Omental fat pad (tissue), 4 donors: ENCODE measurements around the gene MAGI2. TPM values are rescaled to one million over a fixed set of nuclear protein-coding genes. Genes with fewer than 3 reads are reported as not detected.

ENCODE experiments used
- ATAC-seq: fragments of 150-250 bp; one replicate; pipeline ENCODE4 v1.9.1; 2016; ENCODE audit warnings: mild to moderate bottlenecking, moderate library complexity; ENCODE audit not compliant: low FRiP score
- DNase-seq: peaks from one replicate; pipeline ENCODE4 v3.0.0-alpha.2; 2019; ENCODE audit warnings: low spot score
- total RNA-seq, 4 donors: library from RNA; depleted of rRNA; stranded (reverse); fragments of >200 nt; gene quantifications; one replicate each; pipeline ENCODE4 v1.1.0, GENCODE V29; 2016
- TF ChIP-seq, protein P1 (sequence below), 3 donors: fragments of 450-650 bp; IDR thresholded peaks; one replicate each; pipeline ENCODE4 v1.5.1; 2016 to 2017; ENCODE audit warnings: antibody characterized with exemption in 3 of 3, mild to moderate bottlenecking in 3 of 3, moderate library complexity in 2 of 3

Gene MAGI2
- total RNA-seq, 4 donors from 2014 or later = 9.3 to 20.6 (median 13.2) TPM

DNA sequence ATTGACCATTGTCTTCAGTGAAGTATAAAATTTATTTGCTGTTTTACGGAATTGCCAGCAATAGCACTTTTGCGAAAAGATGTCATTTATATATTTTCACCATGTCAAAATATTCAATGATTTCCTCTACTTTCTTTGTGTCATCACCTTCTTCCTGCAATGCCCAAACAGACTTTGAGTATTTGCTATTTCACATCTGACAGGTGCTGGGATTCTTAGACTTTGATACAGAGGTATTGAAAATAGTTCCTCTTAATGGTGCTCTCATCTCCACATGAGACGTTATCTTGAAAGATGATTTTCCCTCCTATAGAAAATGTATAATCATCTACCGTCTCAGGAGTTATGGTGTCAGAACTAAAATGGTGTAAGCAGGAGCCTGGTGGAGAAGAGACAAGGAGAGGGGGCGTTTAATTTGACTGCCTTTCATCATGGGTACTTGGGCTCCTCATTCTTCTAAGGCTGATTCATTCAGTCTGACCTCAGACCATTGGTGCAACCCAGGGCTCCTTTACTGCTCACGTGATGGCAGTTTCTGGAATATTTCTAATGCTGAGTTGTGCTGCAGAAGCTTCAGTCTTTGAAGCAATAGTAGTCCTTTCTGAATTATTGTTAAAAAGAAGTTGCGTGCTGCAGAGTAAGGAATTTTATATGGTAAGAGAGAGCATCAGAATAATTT lies 1250.3 kb downstream of the MAGI2 start:
- DNase-seq (no peak), ATAC-seq (no peak)
- TF ChIP-seq, protein P1, sequence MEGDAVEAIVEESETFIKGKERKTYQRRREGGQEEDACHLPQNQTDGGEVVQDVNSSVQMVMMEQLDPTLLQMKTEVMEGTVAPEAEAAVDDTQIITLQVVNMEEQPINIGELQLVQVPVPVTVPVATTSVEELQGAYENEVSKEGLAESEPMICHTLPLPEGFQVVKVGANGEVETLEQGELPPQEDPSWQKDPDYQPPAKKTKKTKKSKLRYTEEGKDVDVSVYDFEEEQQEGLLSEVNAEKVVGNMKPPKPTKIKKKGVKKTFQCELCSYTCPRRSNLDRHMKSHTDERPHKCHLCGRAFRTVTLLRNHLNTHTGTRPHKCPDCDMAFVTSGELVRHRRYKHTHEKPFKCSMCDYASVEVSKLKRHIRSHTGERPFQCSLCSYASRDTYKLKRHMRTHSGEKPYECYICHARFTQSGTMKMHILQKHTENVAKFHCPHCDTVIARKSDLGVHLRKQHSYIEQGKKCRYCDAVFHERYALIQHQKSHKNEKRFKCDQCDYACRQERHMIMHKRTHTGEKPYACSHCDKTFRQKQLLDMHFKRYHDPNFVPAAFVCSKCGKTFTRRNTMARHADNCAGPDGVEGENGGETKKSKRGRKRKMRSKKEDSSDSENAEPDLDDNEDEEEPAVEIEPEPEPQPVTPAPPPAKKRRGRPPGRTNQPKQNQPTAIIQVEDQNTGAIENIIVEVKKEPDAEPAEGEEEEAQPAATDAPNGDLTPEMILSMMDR (IDR thresholded peaks at IDR 0.05) = no peak

DNA sequence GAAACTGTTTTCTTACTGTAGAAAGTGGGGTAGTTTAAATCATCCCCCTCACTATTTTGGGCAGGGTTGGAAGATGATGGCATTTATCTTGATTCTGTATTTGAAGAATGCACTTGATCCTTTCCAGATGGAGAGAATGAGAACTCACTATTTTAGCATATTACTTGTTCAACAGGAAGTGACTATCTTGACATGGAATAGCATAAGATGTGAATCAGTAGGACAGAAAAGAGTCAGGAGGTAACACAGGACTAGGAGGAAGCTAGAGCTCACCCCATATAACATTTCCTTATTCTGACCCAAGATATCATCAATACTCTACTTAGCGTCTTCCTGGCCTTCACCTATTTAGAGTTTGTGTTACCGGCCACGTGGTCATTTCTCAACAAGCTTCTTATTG lies 1254.7 kb downstream of the MAGI2 start:
- TF ChIP-seq, protein P1 (IDR thresholded peaks at IDR 0.05) = no peak
- DNase-seq = no peak
- ATAC-seq = no peak

DNA sequence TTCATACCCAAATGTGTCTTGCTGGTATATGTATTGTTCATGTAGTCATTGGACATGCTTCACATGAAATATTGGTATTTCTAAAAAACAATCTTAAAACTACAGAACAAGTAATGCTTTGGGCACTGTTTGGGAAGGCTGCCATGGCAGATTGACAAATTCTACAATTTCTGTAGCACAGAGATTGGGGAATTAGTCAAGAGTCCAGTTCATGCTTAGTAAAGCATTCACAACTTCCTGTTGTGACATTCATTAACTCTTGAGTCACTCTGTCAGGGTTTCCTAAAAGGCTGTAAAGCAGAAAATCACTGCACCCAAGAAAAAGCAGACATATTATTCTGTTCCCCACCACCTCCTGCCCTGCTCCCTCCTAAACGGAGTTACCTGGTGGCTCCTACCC lies 1256.0 kb downstream of the MAGI2 start:
- DNase-seq (no peak), ATAC-seq (no peak)
- TF ChIP-seq, protein P1 (IDR thresholded peaks at IDR 0.05) = no peak

DNA sequence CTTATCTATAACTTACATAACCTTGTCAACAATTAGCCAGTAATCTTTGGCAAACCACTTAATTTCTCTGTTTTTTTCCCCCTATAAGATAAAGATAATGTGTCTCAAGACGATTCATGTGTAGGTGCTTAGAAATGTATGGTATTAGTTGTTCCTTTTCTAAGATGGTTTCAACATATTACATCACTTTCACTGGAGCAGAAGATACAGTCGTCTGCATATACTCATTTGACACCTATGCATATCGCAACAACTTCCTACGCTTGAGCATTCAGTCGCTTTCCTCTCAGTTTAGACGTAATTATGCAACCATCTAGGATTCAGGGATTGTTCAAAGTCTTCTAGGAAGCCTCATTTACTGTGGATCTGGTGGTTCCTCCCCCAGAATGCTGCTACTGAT lies 1258.2 kb downstream of the MAGI2 start:
- TF ChIP-seq, protein P1 (IDR thresholded peaks at IDR 0.05) = no peak
- ATAC-seq = no peak
- no peak for DNase-seq

DNA sequence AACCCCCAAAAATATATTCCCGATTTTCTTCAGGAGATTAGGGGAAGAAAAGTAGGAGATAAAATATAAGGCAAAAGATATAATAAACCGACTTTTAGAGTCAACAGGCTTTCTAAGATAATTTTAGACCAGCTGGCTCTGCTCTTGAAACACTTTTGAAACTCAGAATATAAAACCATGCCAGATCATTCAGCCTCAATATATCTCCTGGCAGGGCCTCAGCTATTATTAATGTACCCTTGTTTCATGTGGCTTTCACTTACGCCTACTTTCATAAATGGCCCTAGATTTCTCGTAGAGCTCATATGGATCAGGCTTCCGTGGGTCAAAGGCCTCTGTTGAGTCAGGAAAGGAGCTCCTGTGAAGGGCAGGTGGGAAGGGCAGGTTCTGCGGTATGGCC lies 1258.9 kb downstream of the MAGI2 start:
- TF ChIP-seq, protein P1 (IDR thresholded peaks at IDR 0.05) = no peak
- DNase-seq = no peak
- ATAC-seq = no peak

DNA sequence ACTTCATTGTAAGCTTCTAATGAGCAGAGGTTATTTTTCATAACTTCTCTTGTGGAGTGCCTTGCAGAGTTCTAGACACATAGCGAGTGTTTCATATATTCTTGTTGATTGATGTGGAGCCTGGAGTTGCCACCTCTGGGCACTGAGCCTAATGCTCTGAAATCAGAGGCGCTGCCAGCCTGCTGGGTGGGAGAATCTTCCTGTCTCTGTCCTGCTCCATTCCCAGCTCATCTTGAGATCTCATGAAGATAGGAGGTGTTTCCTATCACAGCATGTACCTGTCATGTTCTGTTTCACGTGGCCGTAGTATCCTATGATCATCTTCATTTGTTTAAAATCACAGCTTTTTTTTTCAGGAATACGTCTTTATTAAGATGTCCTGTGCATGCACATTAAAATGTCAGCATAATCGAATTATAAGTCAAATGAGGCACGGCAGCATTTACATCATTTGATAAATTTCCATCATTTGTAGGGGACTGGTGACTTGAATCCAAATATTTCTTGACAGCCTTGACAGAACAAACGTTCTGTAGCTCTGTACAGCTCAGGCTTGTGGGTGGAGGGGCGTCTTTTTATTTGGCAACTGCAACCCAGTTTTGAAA lies 1261.9 kb downstream of the MAGI2 start:
- DNase-seq (no peak), ATAC-seq (no peak)
- TF ChIP-seq, protein P1 (IDR thresholded peaks at IDR 0.05) = no peak

DNA sequence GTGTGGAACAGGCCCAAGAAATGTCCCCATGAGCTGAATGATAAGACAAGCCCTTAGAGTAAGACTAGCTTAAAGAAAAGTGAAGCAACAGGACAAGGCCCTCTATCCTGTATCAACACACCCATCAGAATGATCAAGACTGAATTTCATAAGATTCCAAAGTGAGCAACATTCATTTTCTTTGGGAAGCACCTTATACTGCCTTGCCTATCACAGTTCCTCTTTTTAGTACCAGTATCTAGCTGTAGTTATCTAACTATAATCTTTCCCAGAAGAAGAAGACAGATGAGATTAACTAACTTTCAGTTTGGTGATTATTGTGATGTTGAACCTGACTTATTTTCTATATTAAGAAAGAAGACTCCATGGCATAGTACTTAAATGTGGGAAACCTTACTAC lies 1263.7 kb downstream of the MAGI2 start:
- DNase-seq (no peak), ATAC-seq (no peak)
- TF ChIP-seq, protein P1 (IDR thresholded peaks at IDR 0.05) = no peak
